HG03060 (cell line): ENCODE results near the gene GCDH.
A peak's percentile ranks its signal among the peaks of the same experiment; 100 is the strongest.

Experiments used
- ATAC-seq: cut with Tn5 transposase; IDR thresholded peaks from one replicate; pipeline ENCODE4 v1.9.1; 2021; ENCODE audit warnings: low read depth, moderate number of reproducible peaks; ENCODE audit not compliant: unreplicated experiment

The GCDH gene

GRCh38 chr19:12937927-12938778 is 47.2 kb downstream of the GCDH start, which contains the start of gene CALR:
Gene CALR (plus strand): TSS chr19:12938609. CDS start chr19:12938680, 71 bp downstream.
- ATAC-seq, result peak; percentile 67

GRCh38 chr19:12938779-12939601 is 48.0 kb downstream of the GCDH start:
- ATAC-seq, result peak; percentile 3

DNA sequence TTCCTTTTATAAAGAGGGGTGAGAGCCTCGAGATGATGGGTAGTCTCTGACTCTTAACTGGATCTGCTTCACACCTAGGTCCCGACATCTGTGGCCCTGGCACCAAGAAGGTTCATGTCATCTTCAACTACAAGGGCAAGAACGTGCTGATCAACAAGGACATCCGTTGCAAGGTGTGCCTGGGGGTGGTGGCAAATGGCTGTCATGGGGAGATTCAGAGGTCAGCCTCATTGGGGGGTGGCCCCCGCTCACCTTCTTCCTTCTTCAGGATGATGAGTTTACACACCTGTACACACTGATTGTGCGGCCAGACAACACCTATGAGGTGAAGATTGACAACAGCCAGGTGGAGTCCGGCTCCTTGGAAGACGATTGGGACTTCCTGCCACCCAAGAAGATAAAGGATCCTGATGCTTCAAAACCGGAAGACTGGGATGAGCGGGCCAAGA is 49.0 kb downstream of the GCDH start:
- no peak for ATAC-seq

DNA sequence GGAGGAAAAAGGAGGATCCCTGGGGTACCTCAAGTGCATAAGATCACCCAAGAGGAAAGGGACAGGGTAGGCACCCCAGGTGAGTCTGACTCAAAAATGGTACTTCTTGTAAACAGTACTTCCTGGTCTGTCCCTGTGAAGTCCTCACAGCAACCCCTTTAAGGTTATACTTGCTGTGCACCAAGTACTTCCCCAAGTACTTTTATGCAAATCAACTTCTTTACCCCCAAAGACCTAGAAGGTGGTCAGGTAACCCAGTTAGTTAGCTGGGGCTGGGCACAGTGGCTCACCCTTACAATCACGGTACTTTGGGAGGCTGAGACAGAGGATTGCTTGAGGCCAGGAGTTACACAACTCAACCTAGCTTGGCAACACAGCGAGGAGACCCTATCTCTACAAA is 49.9 kb downstream of the GCDH start:
- ATAC-seq, result no peak

DNA sequence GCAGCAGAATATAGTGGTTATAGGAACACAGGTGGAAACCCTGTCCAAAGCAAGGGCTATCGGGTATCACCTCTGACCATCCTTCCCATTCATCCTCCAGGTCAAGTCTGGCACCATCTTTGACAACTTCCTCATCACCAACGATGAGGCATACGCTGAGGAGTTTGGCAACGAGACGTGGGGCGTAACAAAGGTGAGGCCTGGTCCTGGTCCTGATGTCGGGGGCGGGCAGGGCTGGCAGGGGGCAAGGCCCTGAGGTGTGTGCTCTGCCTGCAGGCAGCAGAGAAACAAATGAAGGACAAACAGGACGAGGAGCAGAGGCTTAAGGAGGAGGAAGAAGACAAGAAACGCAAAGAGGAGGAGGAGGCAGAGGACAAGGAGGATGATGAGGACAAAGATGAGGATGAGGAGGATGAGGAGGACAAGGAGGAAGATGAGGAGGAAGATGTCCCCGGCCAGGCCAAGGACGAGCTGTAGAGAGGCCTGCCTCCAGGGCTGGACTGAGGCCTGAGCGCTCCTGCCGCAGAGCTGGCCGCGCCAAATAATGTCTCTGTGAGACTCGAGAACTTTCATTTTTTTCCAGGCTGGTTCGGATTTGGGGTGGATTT is 52.6 kb downstream of the GCDH start:
- ATAC-seq, result no peak

DNA sequence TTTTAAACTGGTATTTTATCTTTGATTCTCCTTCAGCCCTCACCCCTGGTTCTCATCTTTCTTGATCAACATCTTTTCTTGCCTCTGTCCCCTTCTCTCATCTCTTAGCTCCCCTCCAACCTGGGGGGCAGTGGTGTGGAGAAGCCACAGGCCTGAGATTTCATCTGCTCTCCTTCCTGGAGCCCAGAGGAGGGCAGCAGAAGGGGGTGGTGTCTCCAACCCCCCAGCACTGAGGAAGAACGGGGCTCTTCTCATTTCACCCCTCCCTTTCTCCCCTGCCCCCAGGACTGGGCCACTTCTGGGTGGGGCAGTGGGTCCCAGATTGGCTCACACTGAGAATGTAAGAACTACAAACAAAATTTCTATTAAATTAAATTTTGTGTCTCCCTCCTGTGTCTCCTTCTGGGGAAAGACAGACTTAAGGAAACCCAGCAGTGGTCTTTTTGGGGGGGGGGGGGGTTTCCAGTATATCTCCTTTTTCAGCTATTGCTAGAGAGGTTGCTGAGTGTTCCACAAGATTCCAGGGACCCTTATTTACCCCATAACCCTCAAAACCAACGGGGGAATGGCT is 53.2 kb downstream of the GCDH start:
- no peak for ATAC-seq

- peak; percentile 80 for ATAC-seq
Observed at GRCh38 chr19:12945479-12946091, 54.6 kb downstream of the GCDH start, which contains the start of gene RAD23A. Gene RAD23A (plus strand): TSS chr19:12945862. CDS start chr19:12945949, 87 bp downstream.

- no peak for ATAC-seq
Observed at GRCh38 chr19:12946092-12946721, 55.2 kb downstream of the GCDH start.

GRCh38 chr19:12946731-12947496 is 56.0 kb downstream of the GCDH start:
- no peak for ATAC-seq

GRCh38 chr19:12947702-12948611 is 57.0 kb downstream of the GCDH start:
- no peak for ATAC-seq

GRCh38 chr19:12948612-12949362 is 57.8 kb downstream of the GCDH start:
- no peak for ATAC-seq
